ENCODE results near the gene ZKSCAN5.
"Not testable (repeated sequence)": the region's sequence is repeated elsewhere in the genome, so short reads cannot be mapped to it uniquely, and the experiment has no call there.

The ZKSCAN5 gene

GRCh38 chr7:99498546-99498944 lies 5.9 kb upstream of the ZKSCAN5 start:
- DNase-seq: no peak

GRCh38 chr7:99499371-99499720 lies 5.1 kb upstream of the ZKSCAN5 start:
- DNase-seq: no peak

DNA sequence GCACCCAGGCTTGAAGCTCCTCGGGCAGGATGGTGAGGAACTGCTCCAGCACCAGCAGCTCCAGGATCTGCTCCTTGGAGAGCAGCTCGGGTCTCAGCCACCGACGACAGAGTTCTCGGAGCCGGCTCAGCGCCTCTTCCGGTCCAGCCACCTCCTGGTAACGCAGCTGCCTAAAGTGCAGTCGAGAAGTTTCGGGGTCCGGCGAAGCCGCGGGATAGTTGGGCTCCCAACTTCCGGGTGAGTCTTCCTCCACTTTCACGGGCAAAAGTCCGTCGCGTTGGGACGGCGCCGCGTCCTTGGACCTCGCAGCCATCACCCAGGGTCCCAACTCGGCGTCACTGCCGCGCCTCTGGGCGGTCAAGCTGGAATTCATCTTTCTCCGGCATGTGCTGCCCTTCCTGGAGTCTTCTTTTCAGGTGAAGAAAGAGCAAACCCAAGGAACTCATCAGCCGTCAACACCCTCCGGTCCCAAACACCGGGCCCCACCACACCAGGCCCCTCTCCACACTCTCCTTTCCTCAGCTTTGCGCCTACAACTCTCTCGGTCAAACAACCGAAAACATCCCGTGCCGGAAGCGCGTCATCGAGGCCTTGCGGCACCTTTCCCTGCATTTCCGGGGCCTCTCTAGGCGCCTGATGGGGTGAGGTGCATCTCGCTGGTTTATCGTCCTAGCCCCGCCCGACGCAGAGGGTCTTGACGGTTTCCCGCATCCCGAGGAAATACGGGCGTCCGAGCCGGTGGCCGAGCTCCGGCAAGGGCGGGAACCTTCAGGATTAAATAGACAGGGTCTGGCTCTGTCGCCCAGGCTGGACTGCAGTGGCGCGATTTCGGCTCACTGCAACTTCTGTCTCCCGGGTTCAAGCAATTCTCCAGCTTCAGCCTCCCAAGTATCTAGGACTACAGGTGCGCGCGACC lies 4.5 kb upstream of the ZKSCAN5 start, which contains the start of gene ZNF394:
Gene ZNF394, minus strand, starts transcription at position 561 of the 916 bp plus-strand sequence. Its CDS starts 188 bp downstream, at position 373.
- peak; percentile 93 for DNase-seq

DNA sequence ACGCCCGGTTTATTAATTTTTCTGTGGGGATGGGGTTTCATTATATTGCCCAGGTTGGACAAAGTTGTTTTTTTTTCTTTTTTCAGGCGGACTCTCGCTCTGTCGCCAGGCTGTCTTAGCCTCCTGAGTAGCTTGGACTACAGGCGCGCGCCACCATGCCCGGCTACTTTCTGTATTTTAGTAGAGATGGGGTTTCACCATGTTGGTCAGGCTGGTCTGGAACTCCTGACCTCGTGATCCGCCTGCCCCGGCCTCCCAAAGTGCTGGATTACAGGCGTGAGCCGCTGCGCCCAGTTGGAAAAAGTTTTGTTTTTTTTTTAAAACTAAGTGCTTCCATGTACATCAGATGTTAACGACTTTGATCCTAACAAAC lies 3.8 kb upstream of the ZKSCAN5 start:
- DNase-seq: no peak

GRCh38 chr7:99501236-99501635 lies 3.2 kb upstream of the ZKSCAN5 start:
- not testable (repeated sequence) for DNase-seq

- peak; percentile 98 for DNase-seq
Observed at GRCh38 chr7:99504281-99504602, 220 bp upstream of the ZKSCAN5 start.

DNA sequence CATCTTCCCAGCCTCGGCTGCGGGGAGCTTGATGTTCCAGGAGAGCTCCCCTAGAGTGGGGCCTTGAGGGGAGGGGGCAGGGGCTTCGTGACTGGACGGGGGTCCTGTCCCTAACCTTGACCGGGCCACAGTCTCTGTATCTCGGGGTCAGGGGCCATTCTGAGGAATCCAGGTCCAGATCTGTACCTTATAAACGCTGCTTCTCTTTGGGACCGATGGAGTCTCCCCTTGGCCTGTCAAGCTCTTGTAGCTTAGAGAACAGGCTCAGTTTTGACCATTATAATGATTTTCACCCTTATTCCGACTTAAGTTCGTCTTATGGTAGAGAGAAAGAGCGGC lies 831 bp downstream of the ZKSCAN5 start:
- no peak for DNase-seq

DNA sequence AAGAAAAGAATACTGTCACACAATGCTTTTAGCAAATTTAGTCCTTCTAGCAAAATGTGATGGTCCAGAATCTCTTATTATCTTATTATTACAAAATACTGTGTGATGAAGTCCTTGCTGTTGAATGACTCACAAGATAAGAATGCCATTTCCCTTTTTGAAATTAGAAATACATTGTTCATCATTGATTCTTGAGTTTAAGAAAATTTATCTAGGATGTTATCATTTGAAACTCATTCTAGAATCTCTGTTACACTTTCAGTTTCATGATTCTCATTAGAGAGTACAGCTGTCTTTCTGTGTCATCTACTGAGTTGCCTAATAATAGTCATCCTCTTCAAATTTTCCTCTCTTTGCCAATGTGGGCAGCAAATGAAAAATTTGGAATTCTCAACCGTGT lies 9.6 kb downstream of the ZKSCAN5 start:
- DNase-seq: no peak

- DNase-seq: no peak
Observed at GRCh38 chr7:99521399-99521798, 16.9 kb downstream of the ZKSCAN5 start.

GRCh38 chr7:99525713-99526440 lies 21.4 kb downstream of the ZKSCAN5 start:
- DNase-seq: no peak

DNA sequence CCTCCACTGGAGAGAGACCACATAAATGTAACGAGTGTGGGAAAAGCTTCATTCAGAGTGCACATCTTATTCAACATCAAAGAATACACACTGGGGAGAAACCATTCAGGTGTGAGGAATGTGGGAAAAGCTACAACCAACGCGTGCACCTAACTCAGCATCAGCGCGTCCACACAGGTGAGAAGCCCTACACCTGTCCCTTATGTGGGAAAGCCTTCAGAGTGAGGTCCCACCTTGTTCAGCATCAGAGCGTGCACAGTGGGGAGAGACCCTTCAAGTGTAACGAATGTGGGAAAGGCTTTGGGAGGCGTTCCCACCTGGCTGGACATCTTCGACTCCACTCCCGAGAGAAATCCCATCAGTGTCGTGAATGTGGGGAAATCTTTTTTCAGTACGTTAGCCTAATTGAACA lies 26.9 kb downstream of the ZKSCAN5 start:
- DNase-seq: no peak

DNA sequence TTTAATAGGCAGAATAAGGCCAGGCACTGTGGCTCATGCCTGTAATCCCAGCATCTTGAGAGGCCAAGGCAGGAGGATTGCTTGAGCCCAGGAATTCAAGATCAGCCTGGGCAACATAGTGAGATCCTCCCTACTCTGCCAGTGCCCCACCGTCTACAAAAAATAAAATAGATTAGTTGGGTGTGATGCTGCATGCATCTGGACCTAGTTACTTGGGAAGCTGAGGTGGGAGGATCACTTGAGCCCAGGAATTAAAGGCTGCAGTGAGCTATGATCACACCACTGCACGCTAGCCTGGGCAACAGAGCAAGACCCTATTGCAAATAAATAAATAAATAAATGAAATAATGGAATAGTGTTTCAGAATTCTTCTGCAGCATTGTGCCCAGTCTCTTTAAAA lies 31.2 kb downstream of the ZKSCAN5 start:
- DNase-seq: no peak

DNA sequence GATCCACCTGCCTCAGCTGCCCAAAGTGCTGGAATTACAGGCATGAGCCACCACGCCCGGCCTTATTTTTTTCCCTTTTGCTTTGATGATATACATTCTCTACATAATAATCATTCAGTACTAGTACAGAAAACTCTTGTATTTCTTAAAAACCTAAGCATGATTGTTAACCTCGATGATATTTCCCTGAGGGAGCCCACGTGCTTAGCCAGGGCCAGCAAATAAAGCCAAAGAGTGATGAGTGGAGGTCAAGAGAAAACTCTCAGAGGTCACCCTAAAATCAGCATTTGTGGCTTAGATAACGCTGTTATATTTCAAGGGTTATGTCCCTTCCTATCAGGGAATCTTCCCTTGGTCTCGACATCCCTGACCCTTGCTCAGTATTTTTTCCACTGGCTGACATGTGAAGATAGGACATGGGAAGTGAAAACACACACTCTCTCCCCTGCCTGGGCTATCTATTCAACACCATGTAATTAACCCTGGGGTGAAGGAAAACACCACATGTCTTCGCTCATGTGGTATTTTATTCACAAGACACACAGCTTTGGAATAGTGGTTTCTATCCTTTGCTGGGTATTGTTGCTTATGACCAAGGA lies 34.9 kb downstream of the ZKSCAN5 start:
- DNase-seq: no peak

GRCh38 chr7:99540542-99540941 lies 36.1 kb downstream of the ZKSCAN5 start:
- DNase-seq: no peak

- no peak for DNase-seq
Observed at GRCh38 chr7:99541212-99541611, 36.8 kb downstream of the ZKSCAN5 start.

GRCh38 chr7:99543081-99543671 lies 38.7 kb downstream of the ZKSCAN5 start:
- no peak for DNase-seq

DNA sequence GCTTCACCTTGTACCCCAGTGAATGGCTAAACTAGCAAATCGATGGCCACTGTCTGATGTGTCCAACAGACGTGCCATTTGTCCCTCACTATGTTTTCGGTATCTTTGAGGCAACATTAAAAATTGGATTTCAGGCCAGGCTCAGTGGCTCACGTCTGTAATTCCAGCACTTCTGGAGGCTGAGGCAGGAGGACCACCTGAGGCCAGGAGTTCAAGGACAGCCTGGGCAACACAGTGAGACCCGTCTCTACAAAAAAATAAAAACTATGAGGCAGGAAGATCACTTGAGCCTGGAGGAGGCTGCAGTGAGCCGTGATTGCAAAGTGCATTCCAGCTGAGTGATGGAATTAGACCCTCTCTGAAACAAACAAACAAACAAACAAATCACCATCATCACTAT lies 39.5 kb downstream of the ZKSCAN5 start:
- DNase-seq: no peak

GRCh38 chr7:99545308-99545707 lies 40.8 kb downstream of the ZKSCAN5 start:
- not testable (repeated sequence) for DNase-seq

DNA sequence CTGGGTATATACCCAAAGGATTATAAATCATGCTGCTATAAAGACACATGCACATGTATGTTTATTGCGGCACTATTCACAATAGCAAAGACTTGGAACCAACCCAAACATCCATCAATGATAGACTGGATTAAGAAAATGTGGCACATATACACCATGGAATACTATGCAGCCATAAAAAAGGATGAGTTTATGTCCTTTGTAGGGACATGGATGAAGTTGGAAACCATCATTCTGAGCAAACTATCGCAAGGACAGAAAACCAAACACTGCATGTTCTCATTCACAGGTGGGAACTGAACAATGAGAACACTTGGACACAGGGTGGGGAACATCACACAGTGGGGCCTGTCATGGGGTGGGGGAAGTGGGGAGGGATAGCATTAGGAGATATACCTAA lies 45.1 kb downstream of the ZKSCAN5 start:
- not testable (repeated sequence) for DNase-seq

GRCh38 chr7:99551334-99551733 lies 46.9 kb downstream of the ZKSCAN5 start:
- DNase-seq: no peak

GRCh38 chr7:99551767-99552463 lies 47.5 kb downstream of the ZKSCAN5 start, which contains the start of gene FAM200A:
Gene FAM200A, minus strand, starts transcription at chr7:99552114. Its CDS starts 3,707 bp downstream, at chr7:99548407.
- DNase-seq: peak; percentile 95

GRCh38 chr7:99553039-99553438 lies 48.6 kb downstream of the ZKSCAN5 start:
- DNase-seq: no peak

DNA sequence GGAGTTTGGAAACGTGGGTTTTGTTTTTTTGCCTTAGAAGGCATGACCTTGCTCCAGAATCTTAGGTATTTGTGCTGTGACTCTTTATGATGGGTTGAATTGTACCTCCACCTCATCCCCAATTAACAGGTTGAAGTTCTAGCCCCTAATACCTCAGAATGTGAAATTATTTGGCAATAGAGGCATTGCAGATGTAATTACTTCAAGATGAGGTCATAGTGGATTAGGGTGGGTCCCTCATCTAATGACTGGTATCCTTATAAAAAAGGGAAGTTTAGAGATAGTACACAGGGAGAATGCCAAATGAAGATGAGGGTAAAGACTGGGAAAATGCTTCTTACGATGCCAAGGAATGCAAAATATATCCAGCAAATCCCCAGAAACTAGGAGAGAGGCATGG lies 50.5 kb downstream of the ZKSCAN5 start:
- no peak for DNase-seq
